ENCODE results near the gene TMEM164.

GRCh38 chrX:110056419-110056818 is 53.5 kb downstream of the TMEM164 start:
- TF ChIP-seq CTCF (IDR thresholded peaks at IDR 0.05; ENCODE audit: low read length), result no peak
- TF ChIP-seq EZH2 (optimal IDR thresholded peaks at IDR 0.05; ENCODE audit: low read depth, low read length), result no peak

Data from MM.1S (cell line).